Stimulated activated CD4-positive, alpha-beta T cell treated with anti-CD3 and anti-CD28 coated beads, Interleukin-2, amount 100 ng/mL, for 24 hours (primary cell): ENCODE data around the gene KRT15.

ENCODE experiments used
- DNase-seq, 2 donors: peaks; one replicate each; pipeline ENCODE4 v3.0.0-alpha.2; 2020

Gene KRT15

GRCh38 chr17:41518789-41519449 is at the start of gene KRT15:
Gene KRT15, minus strand, starts transcription at chr17:41518890. Its CDS starts 63 bp downstream, at chr17:41518827.
- DNase-seq = no peak

- no peak for DNase-seq
These were observed 48.6 kb upstream of the KRT15 start for GRCh38 chr17:41567317-41567716.

- DNase-seq = no peak
These were observed 46.6 kb upstream of the KRT15 start for GRCh38 chr17:41565338-41565737.

- DNase-seq = no peak
These were observed 45.0 kb upstream of the KRT15 start for GRCh38 chr17:41563607-41564170.

- DNase-seq = no peak
These were observed 42.9 kb upstream of the KRT15 start for GRCh38 chr17:41561554-41561953.

GRCh38 chr17:41559548-41559947 is 40.9 kb upstream of the KRT15 start:
- no peak for DNase-seq

- DNase-seq = no peak
These were observed 38.2 kb upstream of the KRT15 start for GRCh38 chr17:41556931-41557330.

- DNase-seq = no peak
These were observed 37.6 kb upstream of the KRT15 start for GRCh38 chr17:41556306-41556705.

GRCh38 chr17:41555105-41555887 is 36.6 kb upstream of the KRT15 start:
- DNase-seq = no peak

GRCh38 chr17:41553987-41554680 is 35.4 kb upstream of the KRT15 start:
- no peak for DNase-seq

GRCh38 chr17:41553176-41553575 is 34.5 kb upstream of the KRT15 start:
- DNase-seq = no peak

GRCh38 chr17:41552455-41552854 is 33.8 kb upstream of the KRT15 start:
- no peak for DNase-seq

GRCh38 chr17:41551365-41551764 is 32.7 kb upstream of the KRT15 start:
- DNase-seq = no peak

GRCh38 chr17:41549596-41550039 is 30.9 kb upstream of the KRT15 start:
- no peak for DNase-seq

GRCh38 chr17:41548844-41549595 is 30.3 kb upstream of the KRT15 start:
- peak; percentile 86 to 89 for DNase-seq

- peak; percentile 77 to 78 for DNase-seq
These were observed 29.5 kb upstream of the KRT15 start for GRCh38 chr17:41547921-41548843.

GRCh38 chr17:41547378-41547841 is 28.7 kb upstream of the KRT15 start:
- no peak for DNase-seq

GRCh38 chr17:41546819-41547218 is 28.1 kb upstream of the KRT15 start:
- no peak for DNase-seq

- no peak for DNase-seq
These were observed 27.2 kb upstream of the KRT15 start for GRCh38 chr17:41545829-41546410.

- DNase-seq = no peak
These were observed 26.2 kb upstream of the KRT15 start for GRCh38 chr17:41544935-41545334.

- DNase-seq = no peak
These were observed 25.8 kb upstream of the KRT15 start for GRCh38 chr17:41544491-41544892.
